ENCODE results near the gene GPD1L. TPM values are rescaled to one million over a fixed set of nuclear protein-coding genes. Genes with fewer than 3 reads are reported as not detected.
A peak's percentile ranks its signal among the peaks of the same experiment; 100 is the strongest.
"Not testable (repeated sequence)": the region's sequence is repeated elsewhere in the genome, so short reads cannot be mapped to it uniquely, and the experiment has no call there.

Gene GPD1L
- 9.4 TPM for polyA plus RNA-seq (2012; ENCODE audit: insufficient read depth, insufficient read length, low read depth)

- H3K27me3 ChIP-seq: no peaks in the 10 kb centered on the region
- peak; percentile 91 for DNase-seq
- H3K4me1 ChIP-seq: no peaks in the 10 kb centered on the region
- H3K4me3 ChIP-seq (ENCODE audit: low read depth, low read length): peak within 1 kb of the TSS; percentile 52
- TF ChIP-seq, protein P1, sequence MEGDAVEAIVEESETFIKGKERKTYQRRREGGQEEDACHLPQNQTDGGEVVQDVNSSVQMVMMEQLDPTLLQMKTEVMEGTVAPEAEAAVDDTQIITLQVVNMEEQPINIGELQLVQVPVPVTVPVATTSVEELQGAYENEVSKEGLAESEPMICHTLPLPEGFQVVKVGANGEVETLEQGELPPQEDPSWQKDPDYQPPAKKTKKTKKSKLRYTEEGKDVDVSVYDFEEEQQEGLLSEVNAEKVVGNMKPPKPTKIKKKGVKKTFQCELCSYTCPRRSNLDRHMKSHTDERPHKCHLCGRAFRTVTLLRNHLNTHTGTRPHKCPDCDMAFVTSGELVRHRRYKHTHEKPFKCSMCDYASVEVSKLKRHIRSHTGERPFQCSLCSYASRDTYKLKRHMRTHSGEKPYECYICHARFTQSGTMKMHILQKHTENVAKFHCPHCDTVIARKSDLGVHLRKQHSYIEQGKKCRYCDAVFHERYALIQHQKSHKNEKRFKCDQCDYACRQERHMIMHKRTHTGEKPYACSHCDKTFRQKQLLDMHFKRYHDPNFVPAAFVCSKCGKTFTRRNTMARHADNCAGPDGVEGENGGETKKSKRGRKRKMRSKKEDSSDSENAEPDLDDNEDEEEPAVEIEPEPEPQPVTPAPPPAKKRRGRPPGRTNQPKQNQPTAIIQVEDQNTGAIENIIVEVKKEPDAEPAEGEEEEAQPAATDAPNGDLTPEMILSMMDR (IDR thresholded peaks at IDR 0.05; ENCODE audit: low read depth, low read length): no peak
- H3K36me3 ChIP-seq: no peaks in the 10 kb centered on the region
- H3K9me3 ChIP-seq: no peaks in the 10 kb centered on the region
Observed at GRCh38 chr3:32106132-32106928, at the start of gene GPD1L. GPD1L (plus strand) TSS chr3:32106620; CDS start chr3:32106712, 92 bp downstream.

DNA sequence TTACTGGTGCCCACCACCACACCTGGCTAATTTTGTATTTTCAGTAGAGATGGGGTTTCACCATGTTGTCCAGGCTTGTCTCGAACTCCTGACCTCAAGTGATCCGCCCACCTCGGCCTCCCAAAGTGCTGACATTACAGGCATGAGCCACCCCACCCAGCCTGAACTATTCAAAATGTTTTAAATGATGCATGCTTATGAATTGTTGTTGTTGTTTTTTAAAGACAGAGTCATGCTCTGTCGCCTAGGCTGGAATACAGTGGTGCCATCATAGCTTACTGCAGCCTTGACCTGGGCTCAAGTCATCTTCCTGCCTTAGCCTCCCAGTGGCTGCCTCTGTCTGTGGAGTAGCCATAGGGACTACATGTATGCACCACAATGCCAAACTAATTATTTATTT, 48.0 kb upstream of the GPD1L start:
- not testable (repeated sequence) for H3K36me3 ChIP-seq

DNA sequence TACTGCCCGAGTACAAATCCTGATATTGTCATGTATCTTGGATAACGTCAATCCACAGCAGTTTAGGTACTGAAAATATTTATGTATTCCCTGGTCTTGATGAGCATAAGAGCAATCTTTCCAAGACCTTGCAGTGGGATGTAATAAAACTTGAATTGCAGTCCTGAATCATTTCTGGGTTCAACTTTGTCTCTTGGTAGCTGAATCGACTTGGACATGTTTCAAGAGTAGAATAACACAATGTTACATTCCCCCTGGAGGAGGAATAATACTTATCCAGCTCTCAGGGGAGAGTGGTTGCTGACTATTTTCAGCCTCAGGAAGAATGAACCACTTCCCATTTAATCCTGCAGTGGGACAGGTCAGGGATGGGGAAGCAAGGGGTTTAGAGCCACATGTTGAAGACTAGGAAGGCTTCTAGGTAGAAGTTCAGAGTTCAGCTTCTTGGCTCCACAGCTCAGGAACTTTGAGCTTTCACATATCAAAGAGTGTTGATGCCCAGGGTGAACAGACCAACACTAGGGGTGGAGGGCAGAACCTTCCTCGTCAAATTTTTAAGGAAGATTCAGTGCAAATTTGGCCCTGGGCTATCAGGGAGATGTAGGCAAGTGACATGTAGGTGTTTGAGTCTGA, 43.4 kb upstream of the GPD1L start:
- Histone ChIP-seq H3K27me3 (no peaks in the 10 kb centered on the region), H3K9me3 (no peaks in the 10 kb centered on the region), H3K4me1 (no peaks in the 10 kb centered on the region), H3K36me3 (no peaks in the 10 kb centered on the region), H3K4me3 (ENCODE audit: low read depth, low read length) (no peak overlapping the region)
- TF ChIP-seq, protein P1 (IDR thresholded peaks at IDR 0.05; ENCODE audit: low read depth, low read length): no peak
- DNase-seq: no peak

More for the DNA sequence above, 48.0 kb upstream of the GPD1L start:
- H3K4me3 ChIP-seq (ENCODE audit: low read depth, low read length); H3K4me1 ChIP-seq; H3K27me3 ChIP-seq; DNase-seq; H3K9me3 ChIP-seq: not testable (repeated sequence)

GRCh38 chr3:32066686-32067085, 39.7 kb upstream of the GPD1L start:
- Histone ChIP-seq H3K4me1 (no peaks in the 10 kb centered on the region), H3K27me3 (no peaks in the 10 kb centered on the region), H3K36me3 (no peaks in the 10 kb centered on the region), H3K4me3 (ENCODE audit: low read depth, low read length) (no peak overlapping the region), H3K9me3 (no peaks in the 10 kb centered on the region)
- DNase-seq: no peak
- TF ChIP-seq, protein P1 (IDR thresholded peaks at IDR 0.05; ENCODE audit: low read depth, low read length): no peak

- H3K4me3 ChIP-seq (ENCODE audit: low read depth, low read length); H3K27me3 ChIP-seq: not testable (repeated sequence)
Observed at GRCh38 chr3:32074194-32074593, 32.2 kb upstream of the GPD1L start.

DNA sequence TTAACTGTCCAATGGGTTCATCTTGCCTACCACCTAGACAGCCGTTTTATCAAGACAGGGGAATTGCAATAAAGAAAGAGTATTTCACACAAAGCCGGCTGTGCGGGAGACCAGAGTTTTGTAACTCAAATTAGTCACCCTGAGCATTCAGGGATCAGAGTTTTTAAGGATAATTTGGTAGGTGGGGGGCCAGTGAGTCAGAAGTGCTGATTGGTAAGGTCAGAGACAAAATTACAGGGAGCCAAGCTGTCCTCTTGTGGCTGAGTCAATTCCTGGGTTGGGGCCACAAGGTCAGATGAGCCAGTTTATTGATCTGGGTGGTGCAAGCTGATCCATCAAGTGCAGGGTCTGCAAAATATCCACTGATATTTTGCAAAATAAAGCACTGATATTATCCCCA, 29.9 kb upstream of the GPD1L start:
- H3K4me3 ChIP-seq (ENCODE audit: low read depth, low read length): no peak overlapping the region
- TF ChIP-seq, protein P1 (IDR thresholded peaks at IDR 0.05; ENCODE audit: low read depth, low read length): no peak
- H3K4me1 ChIP-seq: no peaks in the 10 kb centered on the region
- no peaks in the 10 kb centered on the region for H3K36me3 ChIP-seq
- no peaks in the 10 kb centered on the region for H3K9me3 ChIP-seq
- no peaks in the 10 kb centered on the region for H3K27me3 ChIP-seq
- DNase-seq: no peak

More at GRCh38 chr3:32074194-32074593, 32.2 kb upstream of the GPD1L start:
- not testable (repeated sequence) for H3K9me3 ChIP-seq, DNase-seq, H3K4me1 ChIP-seq, H3K36me3 ChIP-seq

Data from BE2C (cell line).